Raji (cell line): Measurements from ENCODE around the gene CCDC91.

Source experiments
- POLR2A ChIP-seq: IDR thresholded peaks from 2 replicates; pipeline ENCODE4 v1.6.1; 2011; ENCODE audit warnings: low read depth, low read length, control low read depth; ENCODE audit not compliant: insufficient read depth

Gene CCDC91

DNA sequence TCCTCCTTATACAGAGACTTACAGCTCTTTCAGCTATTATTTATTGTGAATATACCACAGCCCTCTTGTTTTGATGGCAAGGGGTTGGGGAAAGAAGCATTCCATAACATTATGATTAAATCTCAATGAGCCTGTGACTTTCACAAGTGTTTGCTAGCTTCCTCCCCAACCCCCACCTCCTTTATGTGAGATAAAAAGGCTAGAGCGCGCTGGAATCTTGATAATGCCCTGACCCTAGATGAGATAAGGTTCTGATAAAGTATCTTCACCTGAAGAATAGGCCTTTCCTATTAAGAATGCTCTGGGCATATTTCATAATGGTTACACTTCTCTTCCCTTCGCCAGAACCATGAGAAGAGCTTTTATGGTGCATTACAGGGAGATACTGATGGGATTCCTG lies 236.8 kb downstream of the CCDC91 start:
- TF ChIP-seq POLR2A: no peak

DNA sequence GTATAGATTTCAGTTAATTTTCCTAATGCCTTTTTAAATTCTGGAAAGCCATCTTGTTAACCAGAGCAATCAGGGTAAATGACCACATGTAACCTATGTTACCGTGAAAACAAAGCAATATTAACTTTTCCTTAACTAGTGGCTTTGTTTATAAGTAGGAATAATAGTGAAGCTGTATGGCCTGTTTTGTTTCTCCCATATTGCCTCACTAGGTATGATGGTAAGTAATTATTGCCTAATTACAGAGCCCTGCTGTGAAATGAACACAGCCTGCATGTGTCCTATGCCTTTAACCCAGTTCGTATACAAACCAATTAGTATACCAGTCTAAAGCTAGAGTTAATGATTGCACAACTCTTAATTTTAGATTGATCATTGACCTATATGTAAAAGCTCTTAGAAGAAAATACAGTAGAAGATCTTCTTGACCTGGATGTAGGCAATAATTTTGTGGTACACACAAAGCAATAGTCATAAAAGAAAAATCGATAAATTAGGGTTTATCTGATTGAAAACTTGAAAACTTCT lies 249.9 kb downstream of the CCDC91 start:
- no peak for TF ChIP-seq POLR2A

DNA sequence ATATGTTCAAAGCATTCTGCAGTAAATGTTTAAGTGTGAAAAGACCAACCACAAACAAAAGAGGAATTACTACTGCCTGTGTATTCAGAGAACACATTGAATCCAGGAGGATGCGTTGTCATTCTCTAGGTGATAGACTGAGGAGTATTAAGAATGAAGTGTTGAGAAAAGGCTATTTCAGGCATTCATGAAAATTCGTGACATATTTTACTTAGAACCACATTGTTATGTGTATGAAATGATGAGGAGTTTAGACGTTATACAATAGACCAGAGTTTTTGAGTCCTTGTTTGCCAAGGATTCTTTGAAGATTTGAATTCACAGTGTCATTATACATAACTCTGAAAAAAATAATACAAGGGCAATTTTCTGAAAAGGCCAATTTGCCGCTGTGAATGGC lies 251.8 kb downstream of the CCDC91 start:
- no peak for TF ChIP-seq POLR2A

DNA sequence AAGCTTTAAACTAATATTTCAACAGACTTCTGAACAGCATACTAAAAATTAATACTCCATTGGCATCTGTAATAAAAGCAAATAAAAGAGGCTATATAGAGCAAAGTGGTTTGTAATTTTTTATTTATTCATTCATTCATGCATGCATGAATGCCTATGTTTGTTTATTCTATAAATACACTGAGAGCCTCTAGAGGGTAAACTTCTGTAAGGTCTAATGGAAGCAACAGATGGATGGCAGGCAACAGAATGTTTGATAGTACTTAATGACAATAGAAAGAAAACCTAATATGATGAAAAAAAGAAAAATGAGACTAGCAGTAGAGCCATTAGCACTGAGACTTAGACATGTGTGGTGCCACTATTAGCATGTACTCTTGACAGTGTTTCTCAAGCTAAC lies 253.1 kb downstream of the CCDC91 start:
- TF ChIP-seq POLR2A: no peak

DNA sequence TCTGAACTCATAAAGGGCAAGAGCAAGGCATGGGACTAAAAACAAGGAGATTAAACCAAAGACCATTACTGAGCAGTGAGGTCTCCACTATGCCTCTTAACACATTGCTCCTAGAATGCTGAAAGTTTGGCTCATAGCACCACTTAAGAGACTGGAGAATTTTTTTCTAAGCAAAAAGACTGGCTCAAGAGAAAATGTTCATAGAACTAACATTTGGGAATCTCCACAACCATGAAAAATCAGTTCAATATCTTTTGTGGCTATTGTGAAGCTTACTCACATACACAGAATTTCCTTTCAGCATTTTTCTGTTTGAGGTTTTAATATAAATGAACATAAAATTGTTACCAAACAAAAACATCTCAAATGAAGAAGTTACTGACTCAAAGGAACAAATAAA lies 255.8 kb downstream of the CCDC91 start:
- no peak for TF ChIP-seq POLR2A

DNA sequence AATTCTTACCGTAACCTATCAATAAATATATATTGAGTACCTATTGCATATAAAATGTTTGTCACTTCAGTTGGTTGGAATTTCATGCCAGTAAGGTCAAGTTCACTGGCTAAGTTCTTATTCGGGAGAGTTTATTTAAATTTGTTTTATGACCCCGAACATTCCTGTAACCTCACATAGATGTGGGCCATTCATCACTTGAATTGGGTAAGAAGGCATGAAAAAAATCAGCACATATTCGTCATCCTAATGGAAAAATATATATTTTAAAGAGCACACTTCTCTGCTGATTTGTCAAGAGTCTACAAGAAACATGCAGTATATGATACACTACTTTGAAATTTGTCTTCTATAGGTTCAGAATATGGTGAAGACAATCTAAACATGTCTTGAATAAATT lies 263.4 kb downstream of the CCDC91 start:
- no peak for TF ChIP-seq POLR2A

DNA sequence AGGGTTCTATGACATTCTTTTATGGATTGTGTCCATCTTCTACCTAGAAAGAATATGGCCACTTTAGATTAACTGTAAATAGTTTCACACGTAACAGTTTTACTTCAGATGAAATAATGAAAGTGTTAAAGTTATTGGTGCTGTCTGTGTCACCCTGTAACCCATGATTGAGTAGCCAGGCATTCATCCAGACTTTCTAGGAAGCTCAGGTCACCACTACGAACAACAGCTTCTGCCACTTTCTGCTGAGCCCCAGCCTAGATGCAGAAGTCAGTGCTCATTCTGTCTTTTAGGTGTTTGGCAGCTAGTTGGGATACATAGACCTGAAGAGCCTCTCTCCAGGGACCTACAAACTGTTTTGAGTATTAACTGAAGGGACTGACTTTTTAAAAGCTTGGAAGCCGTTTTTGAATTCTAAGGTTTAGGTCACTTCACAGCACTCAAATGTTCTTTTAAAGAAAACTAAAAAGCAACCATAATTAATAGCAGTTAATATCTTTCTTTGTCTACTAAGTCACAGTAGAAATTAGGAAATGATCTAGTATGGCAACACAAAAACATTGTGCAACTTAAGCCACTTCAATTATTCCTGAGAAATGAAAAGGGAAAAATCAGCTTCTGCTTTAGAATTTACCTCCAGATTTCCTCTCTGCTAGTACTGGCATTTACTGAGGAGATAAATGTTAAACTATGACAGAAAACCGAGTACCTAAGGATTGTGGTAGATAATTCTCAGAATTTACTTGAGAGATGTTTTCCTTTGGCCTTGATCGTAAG lies 266.9 kb downstream of the CCDC91 start:
- no peak for TF ChIP-seq POLR2A

DNA sequence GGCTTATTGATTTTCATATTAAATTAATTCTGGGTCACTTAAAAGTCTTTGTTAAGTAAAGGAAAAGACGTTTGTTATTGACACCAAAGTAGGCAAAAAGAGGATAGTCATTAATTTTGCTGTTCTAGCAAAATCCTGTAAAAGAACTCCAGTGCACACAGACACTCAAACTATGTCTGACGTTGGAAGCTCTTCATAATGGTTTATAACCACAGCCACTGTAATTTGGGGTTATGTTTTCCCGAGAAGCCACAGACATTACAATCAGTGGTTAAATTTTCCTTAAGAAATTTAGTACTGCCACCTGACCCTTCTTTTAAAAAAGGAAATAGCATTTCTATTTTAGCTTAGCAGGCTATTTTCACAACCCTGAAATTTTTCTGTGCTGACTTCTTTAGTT lies 267.5 kb downstream of the CCDC91 start:
- no peak for TF ChIP-seq POLR2A

DNA sequence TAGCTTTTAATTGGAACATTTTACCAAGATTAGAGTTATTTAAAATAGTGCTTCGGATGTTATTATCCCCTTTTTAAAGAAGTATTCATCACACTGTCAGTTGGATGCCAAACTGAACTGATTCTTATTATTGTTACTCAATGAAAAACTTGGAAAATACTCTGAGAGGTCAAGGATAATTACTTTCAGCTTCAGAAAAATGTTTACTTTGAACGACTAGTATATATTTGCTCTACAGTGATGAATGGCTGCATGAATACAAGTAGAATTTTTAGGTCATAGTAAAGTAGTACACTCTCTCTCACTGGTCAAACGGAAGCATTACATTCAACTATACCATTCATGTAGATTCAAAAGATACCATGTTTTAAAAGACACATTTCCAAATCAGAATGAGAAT lies 269.2 kb downstream of the CCDC91 start:
- no peak for TF ChIP-seq POLR2A

DNA sequence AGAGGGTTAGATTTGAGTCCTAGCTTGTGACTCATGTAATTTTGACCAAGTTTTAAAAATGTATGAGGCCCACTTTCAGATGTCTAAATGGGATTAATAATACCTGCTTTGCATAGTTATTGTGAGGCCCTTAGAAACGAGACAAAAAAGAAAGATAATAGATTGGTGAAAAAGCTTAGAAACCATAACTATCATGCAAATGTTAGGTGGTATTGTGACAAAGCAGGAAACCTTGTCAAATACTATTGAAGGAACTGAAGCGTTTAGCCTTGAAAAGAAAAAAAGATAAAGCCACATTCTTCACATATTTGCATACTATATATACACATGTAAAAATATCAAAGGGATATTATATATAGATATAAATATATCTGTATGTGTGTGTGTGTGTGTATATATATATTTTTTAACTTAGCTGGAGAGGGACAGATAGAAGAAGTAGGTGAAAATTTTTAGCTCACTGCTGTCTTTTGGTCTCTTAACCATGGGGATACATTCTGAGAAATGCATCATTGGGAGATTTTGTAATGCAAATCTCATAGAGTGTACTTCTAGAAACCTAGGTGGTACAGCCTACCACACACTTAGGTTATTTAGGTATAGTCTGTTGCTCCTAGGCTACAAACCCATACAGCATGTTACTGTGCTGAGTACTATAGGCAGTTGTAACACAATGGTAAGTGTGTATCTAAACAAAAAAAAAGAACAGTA lies 270.3 kb downstream of the CCDC91 start:
- no peak for TF ChIP-seq POLR2A

DNA sequence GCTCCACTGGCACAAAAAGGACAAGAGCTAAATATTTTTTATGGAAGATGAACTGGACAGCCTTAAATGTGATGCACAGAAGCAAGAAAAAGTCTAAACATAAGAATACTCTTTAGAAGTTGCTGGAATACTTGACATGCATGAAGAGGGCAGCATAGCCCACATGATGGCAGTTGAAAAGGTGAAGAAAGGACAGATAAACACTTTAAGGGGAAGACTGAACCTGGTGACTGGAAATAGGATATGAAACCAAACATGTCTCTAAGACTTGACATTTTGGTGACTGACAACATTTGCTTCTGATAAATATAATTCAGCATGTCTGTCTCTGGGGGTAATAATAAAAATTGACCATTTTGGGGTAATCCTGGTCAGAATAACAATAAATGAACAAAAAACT lies 273.1 kb downstream of the CCDC91 start:
- TF ChIP-seq POLR2A: no peak

DNA sequence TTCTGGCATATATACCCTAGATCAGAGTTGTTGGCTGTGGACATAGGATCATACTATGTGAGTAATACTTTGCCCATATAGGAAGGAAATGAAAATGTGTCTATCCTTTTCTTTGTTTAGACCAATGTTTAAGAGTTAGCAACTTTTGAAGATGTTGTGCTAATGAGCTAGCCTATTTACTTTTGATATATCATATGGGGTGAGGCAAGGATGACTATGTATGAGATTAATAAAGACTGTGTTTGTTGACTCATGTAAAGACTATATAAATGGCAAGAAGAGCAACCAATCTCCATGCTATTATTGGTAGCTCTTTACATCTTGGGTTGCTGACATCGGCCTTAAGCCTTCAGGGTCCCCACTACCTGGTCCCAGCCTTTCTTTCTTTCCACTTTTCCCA lies 289.4 kb downstream of the CCDC91 start:
- TF ChIP-seq POLR2A: no peak

DNA sequence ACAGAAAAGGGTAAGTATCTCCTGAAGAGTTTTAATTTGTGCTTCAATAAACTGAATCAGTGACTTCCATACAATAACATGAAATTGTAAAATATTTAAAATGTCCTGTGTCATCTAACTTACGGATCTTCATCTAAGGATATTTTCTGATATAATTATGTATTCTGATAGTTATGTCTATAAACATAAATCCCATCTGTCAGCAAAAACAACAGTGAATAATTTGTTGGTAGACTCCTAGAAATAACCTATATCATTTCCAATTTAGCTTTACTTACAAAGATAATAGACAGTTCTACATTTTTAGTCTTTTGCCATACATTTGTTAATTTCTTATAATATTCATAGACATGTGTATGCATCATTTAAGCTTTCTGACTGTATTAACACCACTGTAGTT lies 293.9 kb downstream of the CCDC91 start:
- no peak for TF ChIP-seq POLR2A

DNA sequence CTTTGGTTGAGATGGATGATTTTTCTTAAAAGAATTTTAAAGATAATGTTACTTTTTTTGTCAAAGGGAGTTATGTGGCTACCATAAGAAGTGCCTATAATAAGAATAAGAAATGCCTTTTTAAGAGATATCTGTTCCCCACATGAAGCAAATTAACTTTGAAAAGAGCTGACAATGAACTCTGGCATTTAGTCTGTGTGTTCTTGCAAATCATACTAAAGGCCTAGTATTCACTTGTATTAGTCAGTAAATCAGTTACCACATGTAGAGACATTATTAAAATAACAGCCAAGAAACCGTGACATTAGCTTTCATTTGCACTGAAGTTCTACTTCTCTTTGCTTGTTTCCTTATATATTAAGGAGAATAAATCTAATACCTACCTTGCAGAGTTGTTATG lies 296.3 kb downstream of the CCDC91 start:
- no peak for TF ChIP-seq POLR2A

DNA sequence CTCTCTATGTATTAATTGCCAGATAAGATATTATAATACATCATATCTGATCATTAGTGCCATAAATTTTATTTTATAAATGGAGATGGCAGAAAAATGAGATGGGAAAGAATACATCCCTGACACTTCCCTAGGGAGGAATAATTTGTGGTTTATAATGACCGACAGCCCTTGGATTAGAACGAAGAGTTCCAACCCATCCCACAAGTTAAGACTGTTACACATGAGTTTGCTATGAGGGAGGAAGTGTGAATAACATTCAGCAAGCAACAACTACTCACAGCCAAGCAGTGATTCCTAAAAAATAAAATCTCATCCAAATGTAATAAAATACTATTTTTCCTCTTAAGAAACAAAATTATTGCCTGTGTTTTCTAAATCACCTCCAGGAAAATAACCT lies 299.0 kb downstream of the CCDC91 start:
- TF ChIP-seq POLR2A: no peak

DNA sequence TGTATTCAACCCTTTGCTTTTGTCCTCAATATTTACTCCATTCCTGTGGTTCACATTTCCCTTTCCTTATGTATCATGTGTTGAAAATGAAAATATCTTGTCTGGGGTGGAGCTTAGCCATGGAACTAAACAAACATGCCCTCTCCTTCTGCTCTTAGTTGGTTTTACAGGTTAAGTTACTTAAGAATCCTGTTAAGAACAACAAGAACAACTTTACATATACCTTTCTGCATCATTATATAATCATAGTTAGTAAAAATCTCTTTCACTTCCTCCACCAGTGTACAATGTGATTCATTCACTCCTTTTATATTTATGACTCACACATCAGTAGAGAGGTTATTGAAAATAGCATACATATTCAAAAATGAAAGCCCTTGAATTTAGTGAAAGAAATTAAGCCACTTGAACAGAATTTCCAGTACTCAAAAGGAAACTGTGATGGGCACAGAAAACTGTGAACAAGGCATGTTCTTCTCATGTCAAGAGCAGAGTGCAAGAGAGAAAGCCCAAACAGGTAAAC lies 307.7 kb downstream of the CCDC91 start:
- no peak for TF ChIP-seq POLR2A
